ENCODE results near the gene AGAP1.

Gene AGAP1

DNA sequence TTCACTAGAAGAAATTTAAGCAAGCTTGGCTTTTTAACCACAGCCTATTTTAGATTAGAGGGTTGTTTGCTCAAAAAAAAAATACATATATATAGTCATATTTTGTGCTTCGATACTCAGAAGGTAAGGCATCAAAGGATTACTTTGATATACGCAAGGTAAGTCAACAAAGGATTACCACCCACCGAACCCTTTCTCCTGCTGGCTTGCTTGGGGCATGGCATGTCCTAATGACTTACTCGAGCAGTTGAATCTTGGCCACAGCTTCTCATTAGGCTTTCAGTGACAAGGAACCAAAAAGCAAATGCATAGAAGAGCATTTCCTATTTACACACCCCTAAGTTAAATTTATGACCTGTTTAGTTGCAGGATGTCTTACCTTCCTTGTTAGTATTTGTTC lies 295.7 kb downstream of the AGAP1 start:
- no peak for DNase-seq (ENCODE audit: low read depth in 3 of 3, low spot score in 1 of 3)

DNA sequence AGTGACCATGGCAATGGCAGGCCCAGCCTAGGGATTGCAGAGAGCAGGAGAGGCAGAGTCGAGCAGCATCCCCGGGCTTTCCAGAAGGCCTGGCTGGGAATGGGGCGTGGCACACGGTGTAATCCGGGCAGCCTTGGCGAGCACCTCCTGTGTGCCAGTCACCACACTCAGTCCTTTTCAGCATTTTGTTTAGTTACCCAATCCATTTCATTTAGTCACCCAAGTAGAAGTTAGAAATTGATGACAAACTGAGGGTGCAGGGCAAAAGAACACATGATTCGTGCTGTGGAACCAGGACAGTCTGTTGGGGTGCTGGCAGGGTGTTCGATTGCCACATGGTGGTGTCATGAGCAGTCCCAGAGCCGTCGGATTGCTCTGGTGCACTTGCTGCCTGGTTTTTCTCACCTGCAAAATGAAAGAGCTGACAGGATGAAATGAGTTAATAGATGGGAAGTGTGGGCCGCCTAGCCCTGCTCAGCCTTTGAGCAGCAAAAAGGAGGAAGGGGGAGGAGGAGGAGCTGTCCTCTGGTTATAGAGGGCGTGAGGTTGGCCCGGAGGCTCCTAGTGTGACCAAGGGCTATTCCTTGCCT lies 299.4 kb downstream of the AGAP1 start:
- no peak for DNase-seq (ENCODE audit: low read depth in 3 of 3, low spot score in 1 of 3)

DNA sequence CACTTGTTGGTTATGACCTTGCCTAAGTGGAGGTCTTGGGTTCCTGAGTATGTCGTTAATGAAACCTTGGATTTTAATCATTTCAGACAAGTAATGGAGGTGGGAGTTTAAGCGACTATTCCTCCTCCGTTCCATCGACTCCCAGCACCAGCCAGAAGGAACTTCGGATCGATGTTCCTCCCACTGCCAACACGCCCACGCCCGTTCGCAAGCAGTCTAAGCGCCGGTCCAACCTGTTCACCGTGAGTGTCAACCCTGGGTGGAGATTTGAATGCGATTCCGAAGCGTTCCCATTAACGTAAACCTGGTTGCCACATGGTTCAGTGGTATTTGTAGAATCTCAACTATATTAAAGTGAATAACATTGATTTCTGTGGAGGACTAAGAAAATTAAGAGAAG lies 305.4 kb downstream of the AGAP1 start:
- no peak for DNase-seq (ENCODE audit: low read depth in 3 of 3, low spot score in 1 of 3)

DNA sequence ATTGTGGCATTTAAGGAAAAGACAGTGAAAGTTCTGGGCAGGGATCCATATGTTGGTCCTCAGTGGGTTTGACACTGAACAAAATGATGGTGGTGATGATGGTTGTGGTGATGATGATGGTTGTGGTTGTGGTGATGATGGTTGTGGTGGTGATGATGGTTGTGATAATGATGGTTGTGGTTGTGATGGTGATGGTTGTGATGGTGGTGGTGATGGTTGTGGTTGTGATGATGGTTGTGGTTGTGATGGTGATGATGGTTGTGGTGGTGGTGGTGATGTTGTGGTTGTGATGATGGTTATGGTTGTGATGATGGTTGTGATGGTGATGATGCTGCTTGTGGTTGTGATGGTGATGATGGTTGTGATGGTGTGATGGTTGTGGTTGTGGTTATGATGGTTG lies 308.7 kb downstream of the AGAP1 start:
- no peak for DNase-seq (ENCODE audit: low read depth in 3 of 3, low spot score in 1 of 3)

DNA sequence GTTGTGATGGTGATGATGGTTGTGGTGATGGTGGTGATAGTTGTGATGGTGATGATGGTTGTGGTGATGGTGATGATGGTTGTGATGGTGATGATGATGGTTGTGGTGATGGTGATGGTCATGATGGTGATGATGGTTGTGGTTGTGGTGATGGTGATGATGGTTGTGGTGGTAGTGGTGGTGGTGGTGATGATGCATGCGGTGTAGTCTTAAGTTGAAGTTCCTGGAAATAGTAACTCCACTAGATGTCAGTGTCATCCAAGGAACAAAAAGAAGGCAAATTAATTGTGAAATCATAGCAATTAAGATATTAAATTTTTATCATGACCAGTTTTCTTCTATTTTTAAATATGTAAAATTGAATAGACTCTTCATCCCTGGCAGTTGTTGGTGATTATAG lies 309.2 kb downstream of the AGAP1 start:
- no peak for DNase-seq (ENCODE audit: low read depth in 3 of 3, low spot score in 1 of 3)

DNA sequence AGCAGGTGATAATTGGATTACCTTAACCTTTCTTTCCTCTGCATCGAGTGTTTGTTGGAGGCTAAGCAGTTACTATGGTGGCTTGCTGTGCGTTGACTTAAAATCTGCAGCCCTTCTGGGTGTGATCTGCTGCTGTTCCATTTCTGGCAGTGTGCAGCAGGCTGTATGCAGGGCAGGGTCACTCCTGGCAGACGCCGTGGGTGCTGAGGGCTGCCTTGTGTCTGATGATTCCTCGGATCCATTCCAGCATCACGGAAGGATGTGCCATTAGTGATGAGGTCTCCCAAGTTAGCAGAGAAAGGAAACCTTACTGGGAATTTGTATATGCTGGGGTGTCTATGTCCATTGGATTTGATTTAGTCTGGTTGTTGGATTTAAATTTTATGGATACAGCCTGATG lies 310.8 kb downstream of the AGAP1 start:
- DNase-seq (ENCODE audit: low read depth in 3 of 3, low spot score in 1 of 3), result no peak

DNA sequence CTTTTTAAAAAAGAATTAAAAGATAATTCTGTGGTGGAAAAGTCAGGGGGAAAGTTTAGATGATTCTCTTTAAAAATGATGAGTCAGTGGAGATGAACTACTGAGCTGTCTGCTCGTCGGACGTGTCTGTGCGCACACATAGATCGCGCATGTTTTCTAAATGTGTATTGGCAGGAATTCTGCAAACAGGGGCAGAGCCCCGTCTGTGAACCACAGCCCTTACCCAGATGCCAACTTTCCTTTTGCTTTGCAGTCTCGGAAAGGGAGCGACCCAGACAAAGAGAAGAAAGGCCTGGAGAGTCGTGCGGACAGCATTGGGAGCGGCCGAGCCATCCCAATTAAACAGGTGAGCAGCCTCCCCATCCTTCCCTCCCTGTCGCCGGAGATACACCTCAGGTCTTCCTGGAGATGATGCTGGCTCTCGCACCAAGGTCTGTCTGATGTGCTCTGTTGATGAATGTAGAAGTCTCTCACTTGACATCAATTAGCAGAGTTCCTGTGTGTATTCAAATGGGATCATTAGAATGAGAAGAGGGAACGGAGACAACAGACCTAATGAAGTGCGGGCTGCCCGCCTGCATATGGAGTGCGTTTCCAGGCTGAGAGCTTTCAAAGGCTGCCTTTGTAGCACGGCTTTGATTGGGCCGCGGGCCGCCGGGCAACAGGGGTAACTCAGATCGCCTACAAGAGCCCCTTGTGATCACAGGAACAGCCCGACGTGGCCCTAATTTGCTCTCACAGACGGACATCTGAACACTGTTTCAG lies 313.3 kb downstream of the AGAP1 start:
- DNase-seq (ENCODE audit: low read depth in 3 of 3, low spot score in 1 of 3), result no peak

DNA sequence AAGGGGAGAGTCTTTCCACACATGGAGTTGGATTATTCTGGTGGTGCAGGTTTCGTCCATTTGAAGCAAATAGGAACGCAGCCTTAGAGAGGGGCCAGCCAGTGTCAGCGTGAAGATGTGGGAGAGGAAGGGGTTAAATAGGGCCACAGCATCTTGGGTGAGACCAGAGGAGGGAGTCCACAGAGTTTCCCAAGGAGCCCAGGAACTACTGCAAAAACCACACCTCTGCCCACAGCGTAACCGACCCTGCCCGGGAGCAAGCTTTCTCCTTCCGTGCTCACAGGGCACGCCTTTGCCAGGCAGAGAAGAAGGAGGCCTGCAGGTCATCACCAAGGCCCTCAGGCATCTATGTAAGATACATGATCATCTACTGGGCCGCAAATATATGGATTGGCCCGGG lies 314.5 kb downstream of the AGAP1 start:
- DNase-seq (ENCODE audit: low read depth in 3 of 3, low spot score in 1 of 3), result no peak

DNA sequence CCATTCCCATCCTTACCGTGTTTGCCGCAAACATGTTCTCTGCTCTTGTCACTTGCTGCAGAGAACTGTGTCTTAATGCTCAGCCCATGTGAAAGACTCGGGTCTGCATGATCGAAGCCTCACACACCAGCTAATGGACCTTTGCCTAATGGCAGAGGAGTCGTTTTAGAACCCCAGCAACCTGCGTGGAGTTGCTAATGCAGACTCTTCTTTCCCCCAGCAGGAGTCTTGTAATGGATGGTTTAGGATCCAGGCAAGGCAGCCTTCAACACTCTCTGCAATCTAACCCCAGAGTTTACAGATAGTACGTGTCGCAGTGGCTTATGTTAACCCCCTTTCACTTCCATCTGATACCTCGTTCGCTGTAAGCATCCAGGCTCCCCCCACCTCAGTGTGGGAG lies 316.4 kb downstream of the AGAP1 start:
- DNase-seq (ENCODE audit: low read depth in 3 of 3, low spot score in 1 of 3), result no peak

DNA sequence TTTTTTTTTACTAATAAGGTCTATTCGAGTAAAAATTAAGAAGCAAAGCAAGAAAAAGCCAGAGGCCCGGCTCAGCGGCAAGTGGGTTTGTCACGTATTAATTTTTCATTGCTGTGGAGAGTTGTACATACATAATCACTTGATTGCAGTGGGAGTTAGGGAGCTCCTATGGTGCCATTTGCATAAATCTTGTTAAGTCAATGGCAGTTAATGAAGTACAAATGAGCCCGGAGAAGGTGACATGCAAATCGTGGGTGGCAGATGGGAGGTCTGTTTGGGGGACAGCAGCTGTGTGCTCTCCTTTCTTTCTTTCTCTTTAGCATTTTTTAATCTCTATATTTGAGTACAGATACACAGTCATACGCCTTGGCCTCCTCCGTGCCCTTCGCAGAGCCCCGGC lies 317.0 kb downstream of the AGAP1 start:
- no peak for DNase-seq (ENCODE audit: low read depth in 3 of 3, low spot score in 1 of 3)

DNA sequence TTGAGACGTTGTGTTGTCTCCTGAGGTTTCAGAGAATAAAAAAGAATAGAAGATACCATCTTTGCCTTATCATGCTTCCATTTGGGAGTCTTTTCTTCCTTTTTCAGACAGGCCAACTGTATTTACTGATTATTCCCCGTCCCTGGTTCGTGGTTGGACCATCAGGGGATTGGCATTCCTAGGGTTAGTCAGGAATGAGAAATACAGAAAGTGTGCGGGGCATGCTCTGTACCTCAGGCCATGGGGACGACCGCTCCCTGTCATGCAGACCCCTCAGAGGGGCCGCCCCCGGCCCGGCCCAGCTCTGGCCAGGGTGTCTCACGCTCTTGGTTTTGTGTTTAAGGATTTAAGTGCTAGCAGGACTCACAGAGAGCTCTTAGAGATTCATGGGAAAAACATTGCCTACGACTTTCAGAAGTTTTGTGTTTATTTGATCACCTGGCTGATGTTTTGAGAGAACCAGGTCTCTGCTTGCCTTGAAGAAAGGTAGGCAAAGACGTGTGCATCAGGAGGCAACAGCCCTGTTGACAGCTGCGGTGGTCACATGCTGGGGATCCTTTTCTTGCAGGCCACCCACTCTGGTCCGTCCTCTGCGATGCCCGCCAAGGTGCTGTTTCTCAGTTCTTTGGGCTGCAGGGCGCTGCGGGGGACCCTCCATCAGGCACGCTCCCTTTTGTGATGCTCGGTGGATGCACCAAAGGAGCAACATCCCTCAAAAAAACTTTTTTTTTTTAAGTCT lies 317.8 kb downstream of the AGAP1 start:
- DNase-seq (ENCODE audit: low read depth in 3 of 3, low spot score in 1 of 3), result no peak

DNA sequence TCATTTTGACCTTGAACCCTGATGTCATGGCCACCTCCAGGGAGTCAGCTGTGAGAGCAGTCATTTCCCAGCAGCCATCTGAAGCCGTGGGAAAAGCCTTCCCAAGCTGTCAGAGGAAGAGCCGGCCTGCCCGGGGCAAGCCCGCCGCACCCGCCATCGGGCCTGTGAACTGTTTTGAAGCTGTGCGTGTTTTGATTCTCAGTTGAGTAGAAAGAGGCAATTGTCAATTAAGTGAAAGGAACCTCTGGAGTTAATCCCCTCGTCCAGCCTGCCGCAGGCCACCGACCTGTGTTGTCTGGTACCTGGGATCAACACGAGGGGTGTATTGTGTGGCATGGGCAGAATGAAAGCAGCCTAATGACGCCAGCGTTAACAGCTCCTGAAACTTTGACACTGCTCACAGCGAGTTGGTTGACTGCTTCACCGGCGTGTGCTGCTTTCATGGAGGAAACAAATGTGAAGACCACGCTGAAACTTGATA lies 318.4 kb downstream of the AGAP1 start:
- no peak for DNase-seq (ENCODE audit: low read depth in 3 of 3, low spot score in 1 of 3)

DNA sequence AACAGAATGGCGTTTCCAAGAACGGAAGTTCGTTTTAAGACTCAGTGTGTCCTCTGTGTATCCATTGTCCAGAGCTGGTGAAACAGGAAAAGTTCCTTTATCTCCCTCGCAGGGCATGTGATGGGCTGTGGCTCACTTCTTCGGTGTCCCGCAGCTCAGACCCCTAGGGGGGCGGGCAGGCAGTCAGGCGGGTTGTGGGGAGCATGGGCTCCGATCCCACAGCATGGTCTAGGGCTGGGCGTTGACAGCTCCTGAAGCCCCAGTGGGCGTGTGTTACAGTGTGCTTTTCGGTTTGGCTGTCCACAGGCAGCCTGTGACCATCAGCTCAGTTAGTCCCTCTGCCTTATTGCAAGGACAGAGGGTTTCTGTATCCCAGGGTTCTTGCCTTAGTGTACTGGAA lies 319.6 kb downstream of the AGAP1 start:
- no peak for DNase-seq (ENCODE audit: low read depth in 3 of 3, low spot score in 1 of 3)

DNA sequence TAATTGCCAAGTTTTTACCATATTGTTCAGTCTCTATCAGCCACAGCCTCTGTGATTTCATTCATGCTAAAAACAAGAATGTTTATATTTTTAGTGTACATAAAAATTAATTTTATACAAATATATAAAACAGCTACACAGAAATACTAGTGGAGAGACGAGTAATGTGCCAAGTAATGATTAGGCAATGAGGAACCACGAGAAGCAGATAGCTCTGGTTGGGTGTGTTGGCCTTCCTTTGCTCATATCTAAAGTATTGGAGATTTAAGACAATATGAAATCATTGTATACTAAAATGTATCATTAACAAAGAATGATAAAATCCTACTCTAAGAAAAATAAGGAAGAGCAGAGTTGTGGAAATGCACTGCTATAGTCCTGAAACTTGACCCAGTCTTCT lies 326.7 kb downstream of the AGAP1 start:
- DNase-seq (ENCODE audit: low read depth in 3 of 3, low spot score in 1 of 3), result no peak

DNA sequence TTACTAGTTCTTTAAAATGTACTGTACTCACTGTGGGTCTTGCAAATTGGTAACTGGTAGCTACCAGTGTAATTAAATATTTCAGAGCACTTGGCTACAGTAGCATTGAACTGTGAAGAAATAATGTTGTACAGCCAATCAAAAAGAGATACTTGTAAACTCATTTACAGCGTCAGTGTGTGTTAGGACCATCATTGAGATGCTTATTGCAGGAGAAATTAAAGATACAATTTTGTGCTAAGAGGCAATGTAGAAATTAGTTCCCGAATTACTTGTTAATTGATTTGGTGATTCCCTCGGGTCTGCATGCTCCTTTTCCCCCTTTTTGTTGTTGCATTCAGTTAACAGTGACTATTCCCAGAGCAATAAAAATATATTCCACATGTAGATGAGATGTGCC lies 330.5 kb downstream of the AGAP1 start:
- no peak for DNase-seq (ENCODE audit: low read depth in 3 of 3, low spot score in 1 of 3)

DNA sequence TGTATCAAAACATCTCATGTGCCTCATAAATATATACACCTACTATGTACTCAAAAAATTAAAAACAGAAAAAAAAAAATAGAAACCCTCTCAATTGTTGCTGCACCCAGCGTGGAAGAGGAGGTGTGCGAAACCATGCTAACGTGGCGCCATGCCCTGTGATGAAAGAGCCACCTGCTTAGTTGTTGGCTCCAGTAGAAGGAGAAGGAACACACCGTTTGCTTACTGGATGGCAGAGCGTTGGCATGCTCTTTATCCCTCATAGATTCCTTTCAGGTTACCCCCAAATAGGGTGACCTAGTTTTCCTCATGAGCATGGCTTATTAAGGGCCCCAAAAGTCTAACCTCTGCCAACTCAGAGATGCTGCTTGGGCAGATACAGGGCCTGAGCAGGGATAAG lies 332.1 kb downstream of the AGAP1 start:
- no peak for DNase-seq (ENCODE audit: low read depth in 3 of 3, low spot score in 1 of 3)

DNA sequence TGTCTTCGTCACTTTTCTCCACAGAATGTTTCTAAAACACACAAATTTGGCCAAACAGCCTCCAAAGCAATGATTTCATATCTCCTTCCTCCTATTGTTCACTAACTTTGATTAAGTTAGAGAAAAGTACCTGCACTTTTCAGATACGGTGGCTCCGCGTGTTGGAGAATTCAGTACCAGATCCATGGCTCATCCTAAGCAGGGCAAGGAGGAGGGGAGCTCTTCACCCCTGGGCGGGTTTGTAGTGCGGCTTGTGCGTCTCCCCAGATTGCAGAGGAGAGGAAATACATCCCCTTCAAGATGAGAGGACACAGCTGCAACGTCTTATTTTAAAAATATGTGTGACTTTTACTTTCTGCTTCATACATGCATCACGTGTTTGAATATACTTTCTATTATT lies 333.0 kb downstream of the AGAP1 start:
- DNase-seq (ENCODE audit: low read depth in 3 of 3, low spot score in 1 of 3), result no peak

DNA sequence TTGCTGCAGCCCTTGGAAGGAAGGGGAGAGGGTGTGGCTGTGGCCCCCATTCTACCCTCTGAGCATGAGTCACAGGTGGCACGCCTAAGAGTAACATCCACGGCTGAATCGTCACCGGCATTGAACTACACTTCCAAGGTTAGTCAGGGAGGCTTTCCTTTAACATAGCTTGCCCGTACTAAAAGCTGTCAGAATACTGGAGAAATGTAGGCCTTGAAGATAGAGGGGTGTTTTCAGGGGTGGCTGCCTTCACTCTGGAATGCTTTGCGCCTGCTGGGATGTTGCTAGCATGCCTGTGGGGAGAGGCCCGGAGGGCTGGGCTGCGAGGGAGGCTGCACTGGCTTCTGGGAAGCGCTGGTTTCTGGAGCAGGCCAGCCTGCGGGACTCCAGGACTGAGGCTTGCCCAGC lies 333.7 kb downstream of the AGAP1 start:
- DNase-seq (ENCODE audit: low read depth in 3 of 3, low spot score in 1 of 3), result no peak

DNA sequence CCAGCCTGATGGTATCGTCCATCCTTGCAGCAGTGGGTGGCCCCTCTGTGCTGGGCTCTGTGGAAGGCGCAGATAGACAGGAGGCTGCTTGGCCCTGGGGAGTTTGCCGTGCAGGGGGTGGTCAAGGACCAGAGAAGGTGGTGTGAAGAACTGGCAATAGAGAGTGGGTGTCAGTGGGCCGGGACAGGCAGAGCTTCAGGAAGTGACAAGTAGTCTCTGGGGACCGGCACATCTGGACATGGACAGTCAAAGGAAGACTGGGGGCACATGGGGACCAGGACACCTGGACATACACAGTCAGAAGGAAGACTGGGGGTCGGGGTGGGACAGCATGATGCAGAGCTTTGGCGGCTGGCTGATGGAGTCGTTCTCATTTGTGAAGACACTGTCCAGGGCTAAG lies 335.9 kb downstream of the AGAP1 start:
- DNase-seq (ENCODE audit: low read depth in 3 of 3, low spot score in 1 of 3), result no peak

DNA sequence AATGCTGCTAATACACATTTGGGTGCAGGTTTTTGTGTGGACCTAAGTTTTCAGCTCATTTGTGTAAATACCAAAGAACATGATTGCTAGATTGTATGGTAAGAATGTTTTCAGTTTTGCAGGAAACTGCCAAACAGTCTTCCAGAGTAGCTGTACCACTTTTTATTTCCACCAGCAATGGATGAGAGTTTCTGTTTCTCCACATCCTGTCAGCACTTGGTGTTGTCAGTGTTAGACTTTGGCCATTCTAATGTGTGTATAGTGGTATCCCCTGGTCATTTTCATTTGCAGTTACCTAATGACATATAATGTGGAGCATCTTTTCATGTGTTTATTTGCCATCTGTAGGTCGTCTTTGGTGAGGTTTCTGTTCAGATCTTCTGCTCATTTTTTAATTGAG lies 337.9 kb downstream of the AGAP1 start:
- no peak for DNase-seq (ENCODE audit: low read depth in 3 of 3, low spot score in 1 of 3)

DNA sequence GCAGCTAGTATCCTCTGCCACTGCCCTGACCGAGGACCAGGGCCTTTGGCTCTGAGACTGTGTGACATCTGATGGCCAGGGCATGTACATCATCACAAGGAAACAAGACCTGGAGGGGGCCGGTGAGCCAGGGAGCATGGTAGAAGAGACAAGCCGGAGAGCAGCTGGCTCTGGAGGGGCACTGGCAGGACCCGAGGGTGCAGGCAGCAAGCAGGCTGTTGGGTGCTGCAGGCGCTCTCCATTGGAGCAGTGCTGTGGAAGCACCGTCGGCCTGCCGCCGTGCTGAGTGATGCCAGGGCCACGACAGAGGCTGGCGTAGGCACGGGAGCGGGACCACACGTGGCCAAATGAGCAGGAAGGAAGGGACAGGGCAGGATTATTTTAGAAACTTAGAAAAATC lies 339.1 kb downstream of the AGAP1 start:
- no peak for DNase-seq (ENCODE audit: low read depth in 3 of 3, low spot score in 1 of 3)

DNA sequence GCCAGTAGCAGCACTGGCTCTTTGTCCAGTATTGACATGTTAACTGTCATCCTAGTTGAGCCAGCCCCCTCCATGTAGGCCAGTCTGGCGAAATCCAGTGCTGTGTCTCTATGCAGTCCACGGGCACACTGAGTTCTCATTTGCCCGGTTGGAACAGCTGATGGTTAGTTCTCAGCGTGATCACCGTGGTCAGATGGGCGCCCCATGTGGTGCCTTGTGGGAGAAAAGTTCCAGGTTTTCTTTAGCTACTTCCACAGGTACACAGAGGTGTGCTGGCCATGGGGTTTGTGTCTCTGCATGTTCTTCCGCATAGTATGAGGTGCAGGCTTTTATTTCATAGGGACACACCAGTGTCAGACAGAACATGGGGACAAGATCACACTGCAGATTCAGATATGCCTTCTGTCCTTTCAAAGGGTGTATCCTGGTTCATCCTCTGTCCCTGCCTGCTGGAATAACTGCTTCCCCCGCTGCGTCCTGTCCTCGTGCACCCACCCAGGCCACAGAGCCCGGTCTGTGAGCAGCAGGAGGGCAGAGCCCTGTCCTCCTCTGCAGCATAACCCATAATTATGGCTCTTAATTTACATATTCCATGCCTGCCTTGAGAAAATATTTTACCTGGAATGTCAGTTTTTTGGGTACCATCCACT lies 340.3 kb downstream of the AGAP1 start:
- no peak for DNase-seq (ENCODE audit: low read depth in 3 of 3, low spot score in 1 of 3)

Data from stimulated activated CD4-positive, alpha-beta T cell treated with anti-CD3 and anti-CD28 coated beads, TNF-alpha, amount 100 ng/mL, for 1 hour (primary cell).